GM23248 (cell line): ENCODE results near the gene SH3RF3. TPM values are rescaled to one million over a fixed set of nuclear protein-coding genes. Genes with fewer than 3 reads are reported as not detected.

Source experiments
- DNase-seq: peaks from one replicate; pipeline ENCODE4 v3.0.0-alpha.2; 2015
- H2AFZ ChIP-seq: fragments of 200-600 bp; sonication (generic); 2 replicates; pipeline ENCODE4 v1.6.1; 2016; ENCODE audit warnings: antibody characterized with exemption
- H3F3A ChIP-seq: fragments of 200-600 bp; sonication (generic); 2 replicates; pipeline ENCODE4 v1.6.1; 2016; ENCODE audit warnings: mild to moderate bottlenecking, antibody characterized with exemption, mixed run types; ENCODE audit not compliant: insufficient read depth
- H3K27ac ChIP-seq: fragments of 200-600 bp; sonication (generic); 2 replicates; pipeline ENCODE4 v1.5.1; 2016; ENCODE audit warnings: mild to moderate bottlenecking
- H3K27me3 ChIP-seq: fragments of 200-600 bp; sonication (generic); replicated peaks from 2 replicates; pipeline ENCODE4 v1.6.1; 2016; ENCODE audit warnings: mild to moderate bottlenecking; ENCODE audit not compliant: insufficient read depth
- H3K36me3 ChIP-seq: fragments of 200-600 bp; sonication (generic); 2 replicates; pipeline ENCODE4 v1.6.1; 2016; ENCODE audit warnings: low read depth, mild to moderate bottlenecking
- H3K4me1 ChIP-seq: fragments of 200-600 bp; sonication (generic); 2 replicates; pipeline ENCODE4 v1.6.1; 2016; ENCODE audit warnings: mild to moderate bottlenecking; ENCODE audit not compliant: insufficient read depth
- H3K4me2 ChIP-seq: fragments of 200-600 bp; sonication (generic); one replicate; pipeline ENCODE4 v1.6.1; 2016; ENCODE audit warnings: mild to moderate bottlenecking; ENCODE audit not compliant: unreplicated experiment
- H3K4me3 ChIP-seq: fragments of 200-600 bp; sonication (generic); 2 replicates; pipeline ENCODE4 v1.5.1; 2016; ENCODE audit warnings: mild to moderate bottlenecking
- H3K79me2 ChIP-seq: fragments of 200-600 bp; sonication (generic); 2 replicates; pipeline ENCODE4 v1.6.1; 2016; ENCODE audit warnings: mild to moderate bottlenecking; ENCODE audit not compliant: insufficient read depth
- H3K9ac ChIP-seq: fragments of 200-600 bp; sonication (generic); 2 replicates; pipeline ENCODE4 v1.6.1; 2016; ENCODE audit warnings: mild to moderate bottlenecking
- H3K9me2 ChIP-seq: fragments of 200-600 bp; sonication (generic); 2 replicates; pipeline ENCODE4 v1.6.1; 2016; ENCODE audit warnings: mixed run types, mild to moderate bottlenecking, moderate library complexity; ENCODE audit not compliant: insufficient read depth
- H3K9me3 ChIP-seq: fragments of 200-600 bp; sonication (generic); one replicate; pipeline ENCODE4 v1.6.1; 2017; ENCODE audit warnings: low read depth
- H4K20me1 ChIP-seq: fragments of 200-600 bp; sonication (generic); 2 replicates; pipeline ENCODE4 v1.6.0; 2016; ENCODE audit not compliant: insufficient read depth
- EZH2 ChIP-seq: fragments of 200-600 bp; sonication (generic); IDR thresholded peaks from 2 replicates; pipeline ENCODE4 v1.6.1; 2018; ENCODE audit warnings: antibody characterized with exemption, mild to moderate bottlenecking; ENCODE audit not compliant: insufficient read depth, poor library complexity, severe bottlenecking
- EZH2phosphoT487 ChIP-seq: fragments of 200-600 bp; sonication (generic); IDR thresholded peaks from 2 replicates; pipeline ENCODE4 v1.6.1; 2018; ENCODE audit warnings: antibody characterized with exemption, moderate library complexity, mild to moderate bottlenecking, low read depth; ENCODE audit not compliant: insufficient read depth
- WGBS, 2 experiments: methylation state at CpG; one replicate each; pipeline ENCODE4 v1.1.6; 2015 to 2017; ENCODE audit warnings: low lambda C conversion rate in 2 of 2, low coverage in 1 of 2; ENCODE audit errors: missing lambda C conversion rate in 2 of 2; 5-methylcytosine and 5-hydroxymethylcytosine counted together
- in situ Hi-C: fragments of 300-500 bp; cut with MboI; formaldehyde crosslinking; loops from 2 replicates; pipeline ENCODE4 v1.15.0; 2020
- polyA plus RNA-seq: library from polyadenylated mRNA; unstranded; fragments of >200 nt; fragmentation: Nextera tagmentation; extraction: Ambion mirVana; gene quantifications from 2 replicates; pipeline ENCODE4 v1.2.1, GENCODE V29; 2016
- total RNA-seq: library from RNA; depleted of rRNA; stranded (reverse); fragments of >200 nt; shearing (Covaris generic); gene quantifications from 2 replicates; pipeline ENCODE4 v1.2.3, GENCODE V29; 2014

SH3RF3 gene
- total and polyA plus RNA-seq, 2 experiments from 2014 or later = 1.5 to 5.2 TPM

DNA sequence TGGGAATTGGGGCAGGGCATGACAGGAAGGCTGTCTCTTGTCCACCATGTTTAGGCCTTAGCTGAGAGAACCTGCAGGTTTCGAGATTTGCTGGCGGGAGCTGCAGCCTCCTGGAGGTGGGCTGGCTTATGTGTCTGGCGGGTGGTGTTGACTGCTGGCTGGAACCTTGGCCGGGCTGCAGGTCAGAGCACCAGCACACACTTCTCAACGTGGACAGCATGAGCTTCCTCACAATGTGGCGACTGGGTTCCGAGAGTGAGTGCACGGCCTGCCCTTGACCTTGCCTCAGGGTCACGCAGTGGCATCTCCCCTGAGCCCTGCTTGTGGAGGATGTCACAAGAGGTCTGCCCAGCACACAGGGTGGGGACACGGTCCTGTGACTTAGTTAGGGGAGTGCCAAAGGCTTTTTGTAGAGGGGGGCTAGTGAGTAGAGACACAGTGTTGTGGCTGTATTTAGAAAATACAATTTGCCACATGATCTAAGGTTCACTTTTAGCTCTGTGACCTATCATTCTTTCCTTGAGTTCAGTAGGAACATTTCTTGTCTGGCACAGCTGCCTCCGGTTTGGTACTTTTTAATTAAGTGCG, 350.0 kb downstream of the SH3RF3 start:
- Histone ChIP-seq H3K9me3 (no peaks in the 10 kb centered on the region), H3K9me2 (no peaks in the 10 kb centered on the region), H3F3A (peaks cover 12% of the 10 kb centered on the region), H3K9ac (no peak overlapping the region), H3K27ac (no peak overlapping the region), H3K4me2 (no peak overlapping the region), H3K79me2 (no peaks in the 10 kb centered on the region), H3K4me1 (peaks cover 13% of the 10 kb centered on the region), H4K20me1 (no peaks in the 10 kb centered on the region), H3K36me3 (no peaks in the 10 kb centered on the region), H3K27me3 (no peaks in the 10 kb centered on the region), H3K4me3 (no peak overlapping the region), H2AFZ (no peak overlapping the region)
- 87 to 90% methylated on average over 12 of the region's 12 CpGs for WGBS, 2 experiments
- TF ChIP-seq EZH2 (no peak), EZH2phosphoT487 (no peak)
- in situ Hi-C loops = no loop called here
- no peak for DNase-seq

GRCh38 chr2:109479804-109480203, 350.8 kb downstream of the SH3RF3 start:
- Histone ChIP-seq H3F3A (peaks cover 12% of the 10 kb centered on the region), H2AFZ (no peak overlapping the region), H3K27me3 (no peaks in the 10 kb centered on the region), H3K36me3 (no peaks in the 10 kb centered on the region), H3K4me1 (peaks cover 13% of the 10 kb centered on the region), H3K9me2 (no peaks in the 10 kb centered on the region), H3K9ac (no peak overlapping the region), H3K27ac (no peak overlapping the region), H4K20me1 (no peaks in the 10 kb centered on the region), H3K4me3 (no peak overlapping the region), H3K4me2 (no peak overlapping the region), H3K9me3 (no peaks in the 10 kb centered on the region), H3K79me2 (no peaks in the 10 kb centered on the region)
- 91 to 92% methylated on average over 7 of the region's 7 CpGs for WGBS, 2 experiments
- no peak for TF ChIP-seq EZH2phosphoT487
- in situ Hi-C loops = no loop called here
- DNase-seq = no peak

DNA sequence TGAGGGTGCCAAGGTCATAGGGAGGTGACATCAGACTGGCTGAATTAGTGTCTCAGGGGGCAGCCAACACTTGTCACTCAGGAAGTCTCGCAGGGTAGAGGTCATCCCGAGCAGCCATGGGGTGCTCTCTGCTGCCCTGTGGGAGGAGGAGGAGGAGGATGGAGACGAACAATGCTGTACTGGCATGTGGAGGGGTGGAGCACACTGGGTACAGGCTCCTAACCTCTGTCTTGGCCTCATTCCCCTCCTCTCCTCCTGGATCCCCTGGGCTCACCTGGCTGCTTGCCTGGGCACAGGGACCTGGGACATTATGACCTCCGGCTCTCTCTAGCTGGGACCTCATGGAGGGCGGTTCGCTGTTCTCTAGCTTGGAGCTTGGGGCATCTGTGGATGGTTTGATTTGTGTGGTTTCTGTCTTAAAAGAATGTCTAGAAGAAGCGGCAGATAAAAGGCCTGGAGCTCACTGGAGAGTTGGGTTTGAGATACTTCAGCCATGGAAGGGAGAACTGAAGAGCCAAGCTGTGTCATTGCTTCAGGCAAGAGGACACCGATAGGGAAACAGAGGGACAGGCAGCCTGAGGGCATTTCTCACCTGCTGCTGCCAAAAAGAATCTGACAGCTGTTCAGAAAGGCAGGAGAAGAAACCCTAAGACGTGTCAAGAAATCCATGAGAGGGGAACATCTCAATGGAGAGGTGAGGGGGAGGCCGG, 351.6 kb downstream of the SH3RF3 start:
- Histone ChIP-seq H3K9me3 (no peaks in the 10 kb centered on the region), H3K4me2 (no peak overlapping the region), H3K4me3 (no peak overlapping the region), H3K79me2 (no peaks in the 10 kb centered on the region), H2AFZ (no peak overlapping the region), H3K36me3 (no peaks in the 10 kb centered on the region), H3K9me2 (no peaks in the 10 kb centered on the region), H4K20me1 (no peaks in the 10 kb centered on the region), H3K4me1 (peaks cover 9% of the 10 kb centered on the region), H3F3A (peaks cover 9% of the 10 kb centered on the region), H3K9ac (no peak overlapping the region), H3K27me3 (no peaks in the 10 kb centered on the region), H3K27ac (no peak overlapping the region)
- no peak for DNase-seq
- in situ Hi-C loops = no loop called here
- TF ChIP-seq EZH2phosphoT487 (no peak), EZH2 (no peak)
- 92 to 94% methylated on average over 10 of the region's 10 CpGs for WGBS, 2 experiments

GRCh38 chr2:109481196-109481555, 352.2 kb downstream of the SH3RF3 start:
- H3K4me2 ChIP-seq = no peak overlapping the region
- no peak for DNase-seq
- no peak overlapping the region for H2AFZ ChIP-seq
- no peaks in the 10 kb centered on the region for H3K36me3 ChIP-seq
- peaks cover 3% of the 10 kb centered on the region for H3K4me1 ChIP-seq
- no peaks in the 10 kb centered on the region for H3K79me2 ChIP-seq
- H3K27ac ChIP-seq = no peak overlapping the region
- 96% methylated on average over 9 of the region's 9 CpGs for WGBS, 2 experiments
- in situ Hi-C loops = no loop called here
- H3K9ac ChIP-seq = no peak overlapping the region
- H3K4me3 ChIP-seq = no peak overlapping the region
- H3K9me2 ChIP-seq = no peaks in the 10 kb centered on the region
- H4K20me1 ChIP-seq = no peaks in the 10 kb centered on the region
- H3K27me3 ChIP-seq = no peaks in the 10 kb centered on the region
- TF ChIP-seq EZH2 = no peak
- no peak for TF ChIP-seq EZH2phosphoT487
- peaks cover 4% of the 10 kb centered on the region for H3F3A ChIP-seq
- no peaks in the 10 kb centered on the region for H3K9me3 ChIP-seq
